ENCODE measurements around the gene CPHXL2. TPM values are rescaled to one million over a fixed set of nuclear protein-coding genes. Genes with fewer than 3 reads are reported as not detected.

Gene CPHXL2
- total and polyA plus RNA-seq, 2 donors (not counting 1 experiment from before 2014, with no cell fraction given) = not detected

Small RNA genes lying within 50 kb of the gene (small RNA-seq; reads per million reads assigned to genes)
- gene RN7SL520P (ENCODE audit: insufficient read length, low read depth, low replicate concordance) = not detected

Other genes starting within 250 kb of the CPHXL2 start
- 39.5 and 42.8 TPM in 2 replicates for gene CFDP1, start 243.5 kb downstream of the CPHXL2 start, total RNA-seq
- 6.3 and 20.3 TPM in 2 replicates for gene CFDP1, start 243.5 kb downstream of the CPHXL2 start, polyA plus RNA-seq
- gene TMEM170A, start 212.3 kb downstream of the CPHXL2 start, total RNA-seq = 37.9 and 45.6 TPM in 2 replicates
- gene TMEM170A, start 212.3 kb downstream of the CPHXL2 start, polyA plus RNA-seq = 21.8 and 41.9 TPM in 2 replicates
- gene CHST6, start 181.6 kb downstream of the CPHXL2 start, total RNA-seq = 0.07 and 0.17 TPM in 2 replicates
- gene CHST6, start 181.6 kb downstream of the CPHXL2 start, polyA plus RNA-seq = 0.01 TPM in 1 of 2 replicates, not detected in the other
- 0.56 and 0.99 TPM in 2 replicates for gene CHST5, start 140.9 kb downstream of the CPHXL2 start, total RNA-seq
- gene CHST5, start 140.9 kb downstream of the CPHXL2 start, polyA plus RNA-seq = not detected in 2 replicates
- gene TMEM231, start 120.8 kb downstream of the CPHXL2 start, total RNA-seq = 4.7 and 6.0 TPM in 2 replicates
- 4.2 and 4.4 TPM in 2 replicates for gene TMEM231, start 120.8 kb downstream of the CPHXL2 start, polyA plus RNA-seq
- gene GABARAPL2, start 110.6 kb downstream of the CPHXL2 start, total RNA-seq = 84.8 and 84.9 TPM in 2 replicates
- gene GABARAPL2, start 110.6 kb downstream of the CPHXL2 start, polyA plus RNA-seq = 73.0 and 107 TPM in 2 replicates
- 71.2 and 75.2 TPM in 2 replicates for gene ADAT1, start 53.7 kb downstream of the CPHXL2 start, total RNA-seq
- gene ADAT1, start 53.7 kb downstream of the CPHXL2 start, polyA plus RNA-seq = 28.4 and 31.7 TPM in 2 replicates
- 102 and 114 TPM in 2 replicates for gene KARS1, start 29.3 kb downstream of the CPHXL2 start, total RNA-seq
- 70.7 and 72.4 TPM in 2 replicates for gene KARS1, start 29.3 kb downstream of the CPHXL2 start, polyA plus RNA-seq
- 74.6 and 75.2 TPM in 2 replicates for gene TERF2IP, start 29.2 kb downstream of the CPHXL2 start, total RNA-seq
- 63.1 and 91.1 TPM in 2 replicates for gene TERF2IP, start 29.2 kb downstream of the CPHXL2 start, polyA plus RNA-seq
- gene DUXB, start 24.5 kb upstream of the CPHXL2 start, total RNA-seq = not detected in 2 replicates
- gene DUXB, start 24.5 kb upstream of the CPHXL2 start, polyA plus RNA-seq = not detected in 2 replicates
- not detected in 2 replicates for gene CPHXL, start 49.5 kb upstream of the CPHXL2 start, total RNA-seq
- not detected in 2 replicates for gene CPHXL, start 49.5 kb upstream of the CPHXL2 start, polyA plus RNA-seq

Measured in B cell (primary cell).